H1 (cell line): ENCODE results near the gene GRK3. TPM values are rescaled to one million over a fixed set of nuclear protein-coding genes. Genes with fewer than 3 reads are reported as not detected.

Experiments
- MAX ChIP-seq: IDR thresholded peaks from 2 replicates; pipeline ENCODE4 v1.6.1; 2012; ENCODE audit warnings: inconsistent platforms
- SAP30 ChIP-seq: fragments of 300-600 bp; sonication (generic); IDR thresholded peaks from 2 replicates; pipeline ENCODE4 v1.7.1; 2012; ENCODE audit warnings: low read length, moderate library complexity, mild to moderate bottlenecking, inconsistent platforms; ENCODE audit not compliant: insufficient read depth, insufficient replicate concordance
- SIN3A ChIP-seq, 2 experiments: IDR thresholded peaks in 1 of 2; conservative IDR thresholded peaks in 1 of 2; 2 replicates each; pipeline ENCODE4 v1.6.1; 2011 to 2012; ENCODE audit warnings: low read length in 2 of 2, improper control_type of control experiment in 1 of 2, low read depth in 1 of 2, mild to moderate bottlenecking in 1 of 2
- SP4 ChIP-seq: IDR thresholded peaks from 2 replicates; pipeline ENCODE4 v1.6.1; 2012; ENCODE audit warnings: low read length, inconsistent platforms
- YY1 ChIP-seq: IDR thresholded peaks from 2 replicates; pipeline ENCODE4 v1.6.1; 2011; ENCODE audit warnings: low read depth, mild to moderate bottlenecking, low read length
- polyA plus RNA-seq, 7 experiments: library from polyadenylated mRNA; depleted of rRNA in 3 of 7; stranded (reverse) in 5 of 7; unstranded in 2 of 7; fragments of >200 nt in 5 of 7; fragments of 200-250 nt in 2 of 7; gene quantifications; 1 replicate in 5 of 7; 2 replicates in 1 of 7; 4 replicates in 1 of 7; pipeline versions ENCODE4 v1.2.1 to v1.2.3, GENCODE V29; 2011 to 2013; ENCODE audit warnings: missing spikeins in 2 of 7, mixed read lengths in 2 of 7
- total RNA-seq: library from RNA; stranded (reverse); fragmentation: NEBNext Ultra II Directional; extraction: Animal tissue kit (Norgen Biotek cat#: 25700); gene quantifications from 2 replicates; pipeline ENCODE4 v1.2.1, GENCODE V29; 2021

GRK3 gene
- total and polyA plus RNA-seq, 2 of the 8 experiments (the other 6 are each of a cell fraction or from before 2014, with no cell fraction given) = 7.5 to 35.3 TPM

GRCh38 chr22:25566898-25567235, 2.4 kb downstream of the GRK3 start (continued):
- TF ChIP-seq MAX (no peak), SIN3A (conservative IDR thresholded peaks at IDR 0.05 in 1 of 2, IDR thresholded peaks at IDR 0.05 in 1 of 2; ENCODE audit: low read depth in 1 of 2, low read length in 2 of 2) (no peak), YY1 (no peak), SP4 (no peak), SAP30 (no peak)
